ENCODE data around the gene PTPN20. TPM values are rescaled to one million over a fixed set of nuclear protein-coding genes. Genes with fewer than 3 reads are reported as not detected.

Gene PTPN20
- total and polyA plus RNA-seq, 2 of the 8 experiments (the other 6 are each of a cell fraction or from before 2014, with no cell fraction given) = not detected

- TF ChIP-seq, protein P1, sequence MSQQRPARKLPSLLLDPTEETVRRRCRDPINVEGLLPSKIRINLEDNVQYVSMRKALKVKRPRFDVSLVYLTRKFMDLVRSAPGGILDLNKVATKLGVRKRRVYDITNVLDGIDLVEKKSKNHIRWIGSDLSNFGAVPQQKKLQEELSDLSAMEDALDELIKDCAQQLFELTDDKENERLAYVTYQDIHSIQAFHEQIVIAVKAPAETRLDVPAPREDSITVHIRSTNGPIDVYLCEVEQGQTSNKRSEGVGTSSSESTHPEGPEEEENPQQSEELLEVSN (IDR thresholded peaks at IDR 0.05) = no peak
- TF ChIP-seq SIRT6 (IDR thresholded peaks at IDR 0.05; ENCODE audit: low read length) (no peak), RFX5 (IDR thresholded peaks at IDR 0.05; ENCODE audit: borderline replicate concordance, low read depth, low read length) (no peak), RNF2 (IDR thresholded peaks at IDR 0.05; ENCODE audit: borderline replicate concordance, low read depth, low read length, missing control alignments, poor library complexity, severe bottlenecking) (no peak), CREB1 (IDR thresholded peaks at IDR 0.05) (no peak), SRF (IDR thresholded peaks at IDR 0.05; ENCODE audit: low read depth, low read length) (no peak), RXRA (IDR thresholded peaks at IDR 0.05; ENCODE audit: insufficient read depth, low read depth, low read length) (no peak), JUND (IDR thresholded peaks at IDR 0.05; ENCODE audit: low read length) (no peak)
Observed at GRCh38 chr10:46998192-46998591, 87.0 kb downstream of the PTPN20 start (continued).
